Natural killer cell (primary cell): ENCODE measurements around the gene RAD9A. TPM values are rescaled to one million over a fixed set of nuclear protein-coding genes. Genes with fewer than 3 reads are reported as not detected.

Experiments
- ATAC-seq, 3 donors: fragments of 150-1000 bp in 2 of 3; fragments of 200-7000 bp in 1 of 3; cut with Tn5 transposase; 1 replicate in 1 of 3; 2 replicates in 2 of 3; pipeline ENCODE4 v1.10.0; 2021; ENCODE audit warnings: mild to moderate bottlenecking in 2 of 3, moderate library complexity in 2 of 3
- DNase-seq, 2 donors: peaks; one replicate each; pipeline versions ENCODE4 v3.0.0 to v3.0.0-alpha.2; 2013 to 2021; ENCODE audit warnings: mixed read lengths in 1 of 2
- H3K27ac ChIP-seq: one replicate; pipeline ENCODE4 v1.5.1; 2013; ENCODE audit warnings: mild to moderate bottlenecking, low read length
- H3K27me3 ChIP-seq: one replicate; pipeline ENCODE4 v1.6.1; 2013; ENCODE audit warnings: low read length; ENCODE audit not compliant: control insufficient read depth, insufficient read depth
- H3K36me3 ChIP-seq: one replicate; pipeline ENCODE4 v1.6.1; 2013; ENCODE audit warnings: low read length; ENCODE audit not compliant: control insufficient read depth, insufficient read depth
- H3K4me1 ChIP-seq: one replicate; pipeline ENCODE4 v1.6.1; 2013; ENCODE audit warnings: low read length; ENCODE audit not compliant: control insufficient read depth, insufficient read depth
- H3K4me3 ChIP-seq: one replicate; pipeline ENCODE4 v1.5.1; 2013; ENCODE audit warnings: low read length
- H3K9me3 ChIP-seq: one replicate; pipeline ENCODE4 v1.6.1; 2013; ENCODE audit warnings: low read length; ENCODE audit not compliant: control insufficient read depth, insufficient read depth
- H3K27ac Mint-ChIP-seq, 2 donors: one replicate each; pipeline ENCODE4 v1.8.0; 2022; ENCODE audit warnings: mild to moderate bottlenecking in 2 of 2, mixed read lengths in 2 of 2, moderate library complexity in 1 of 2
- H3K27me3 Mint-ChIP-seq, 2 donors: one replicate each; pipeline ENCODE4 v1.8.0; 2022; ENCODE audit warnings: low read depth in 2 of 2, mixed read lengths in 2 of 2
- H3K36me3 Mint-ChIP-seq: one replicate; pipeline ENCODE4 v1.8.0; 2022; ENCODE audit warnings: mixed read lengths
- H3K4me1 Mint-ChIP-seq, 2 donors: one replicate each; pipeline ENCODE4 v1.8.0; 2022; ENCODE audit warnings: mixed read lengths in 2 of 2
- H3K4me3 Mint-ChIP-seq: one replicate; pipeline ENCODE4 v1.8.0; 2022; ENCODE audit warnings: mild to moderate bottlenecking, moderate library complexity, mixed read lengths
- H3K9me3 Mint-ChIP-seq, 2 donors: one replicate each; pipeline ENCODE4 v1.8.0; 2022; ENCODE audit warnings: mixed read lengths in 2 of 2
- CTCF ChIP-seq: fragments of 200-600 bp; IDR thresholded peaks from one replicate; pipeline ENCODE4 v1.8.0; 2022; ENCODE audit warnings: antibody characterized with exemption
- WGBS: methylation state at CpG from one replicate; pipeline ENCODE4 v1.1.7; 2013; ENCODE audit warnings: missing lambda C conversion rate; ENCODE audit not compliant: insufficient coverage; 5-methylcytosine and 5-hydroxymethylcytosine counted together
- intact Hi-C: fragments of 100-400 bp; cut with micrococcal nuclease; formaldehyde crosslinking; loops from one replicate; pipeline ENCODE4 v1.14.2; 2022
- total RNA-seq, 4 donors: library from RNA; stranded (reverse); fragments of 120-200 nt in 1 of 4; gene quantifications; one replicate each; pipeline versions ENCODE4 v1.2.3 to v1.2.4, GENCODE V29; 2013 to 2022

The RAD9A gene
- total RNA-seq, 3 donors from 2014 or later (not counting 1 experiment from before 2014, with no cell fraction given) = 30.2 to 47.1 (median 37.3) TPM

GRCh38 chr11:67364783-67365722 is 26.7 kb upstream of the RAD9A start:
- Histone ChIP-seq H3K9me3 (no peaks in the 10 kb centered on the region), H3K27ac (peak overlapping the region; percentile 11), H3K4me1 (peaks cover 64% of the 10 kb centered on the region), H3K36me3 (no peaks in the 10 kb centered on the region), H3K27me3 (no peaks in the 10 kb centered on the region), H3K4me3 (no peak overlapping the region)
- no peak for TF ChIP-seq CTCF
- H3K36me3 Mint-ChIP-seq = no peaks in the 10 kb centered on the region
- no peaks in the 10 kb centered on the region for H3K9me3 Mint-ChIP-seq
- intact Hi-C loops = no loop called here
- DNase-seq = no peak
- peak overlapping the region in 1 of 2 donors; percentile 46 for H3K27ac Mint-ChIP-seq
- peaks cover 3 to 29% of the 10 kb centered on the region in 2 donors for H3K27me3 Mint-ChIP-seq
- H3K4me1 Mint-ChIP-seq = peaks cover 52 to 70% of the 10 kb centered on the region in 2 donors
- H3K4me3 Mint-ChIP-seq = peak overlapping the region; percentile 10
- ATAC-seq = peak in 1 of 3 donors; percentile 43
- 64% methylated on average over 24 of the region's 24 CpGs for WGBS

GRCh38 chr11:67365736-67366444 is 25.9 kb upstream of the RAD9A start:
- DNase-seq (no peak), ATAC-seq (no peak)
- H3K27me3 Mint-ChIP-seq = peaks cover 3 to 29% of the 10 kb centered on the region in 2 donors
- H3K27me3 ChIP-seq = no peaks in the 10 kb centered on the region
- H3K4me1 Mint-ChIP-seq = peaks cover 60 to 78% of the 10 kb centered on the region in 2 donors
- 94% methylated on average over 14 of the region's 14 CpGs for WGBS
- peaks cover 72% of the 10 kb centered on the region for H3K4me1 ChIP-seq
- H3K4me3 ChIP-seq = no peak overlapping the region
- H3K9me3 ChIP-seq = no peaks in the 10 kb centered on the region
- intact Hi-C loops = no loop called here
- H3K27ac Mint-ChIP-seq = peak overlapping the region in 1 of 2 donors; percentile 4
- H3K4me3 Mint-ChIP-seq = peak overlapping the region; percentile 35
- H3K36me3 Mint-ChIP-seq = no peaks in the 10 kb centered on the region
- H3K9me3 Mint-ChIP-seq = no peaks in the 10 kb centered on the region
- TF ChIP-seq CTCF = no peak
- H3K36me3 ChIP-seq = no peaks in the 10 kb centered on the region
- H3K27ac ChIP-seq = no peak overlapping the region

GRCh38 chr11:67366546-67366945 is 25.2 kb upstream of the RAD9A start:
- no peaks in the 10 kb centered on the region for H3K9me3 ChIP-seq
- H3K27ac ChIP-seq = no peak overlapping the region
- no peaks in the 10 kb centered on the region for H3K36me3 ChIP-seq
- H3K4me1 ChIP-seq = peaks cover 79% of the 10 kb centered on the region
- no peak for ATAC-seq
- H3K9me3 Mint-ChIP-seq = no peaks in the 10 kb centered on the region
- intact Hi-C loops = no loop called here
- H3K4me3 Mint-ChIP-seq = no peak overlapping the region
- no peaks in the 10 kb centered on the region for H3K27me3 ChIP-seq
- H3K27ac Mint-ChIP-seq = peak overlapping the region in 1 of 2 donors; percentile 4
- 93% methylated on average over 5 of the region's 8 CpGs for WGBS
- peaks cover 3 to 25% of the 10 kb centered on the region in 2 donors for H3K27me3 Mint-ChIP-seq
- TF ChIP-seq CTCF = no peak
- H3K4me1 Mint-ChIP-seq = peaks cover 66 to 85% of the 10 kb centered on the region in 2 donors
- H3K4me3 ChIP-seq = no peak overlapping the region
- no peak for DNase-seq
- H3K36me3 Mint-ChIP-seq = no peaks in the 10 kb centered on the region
